ENCODE data around the gene PANK3.
"Not testable (repeated sequence)": the region's sequence is repeated elsewhere in the genome, so short reads cannot be mapped to it uniquely, and the experiment has no call there.

Gene PANK3

DNA sequence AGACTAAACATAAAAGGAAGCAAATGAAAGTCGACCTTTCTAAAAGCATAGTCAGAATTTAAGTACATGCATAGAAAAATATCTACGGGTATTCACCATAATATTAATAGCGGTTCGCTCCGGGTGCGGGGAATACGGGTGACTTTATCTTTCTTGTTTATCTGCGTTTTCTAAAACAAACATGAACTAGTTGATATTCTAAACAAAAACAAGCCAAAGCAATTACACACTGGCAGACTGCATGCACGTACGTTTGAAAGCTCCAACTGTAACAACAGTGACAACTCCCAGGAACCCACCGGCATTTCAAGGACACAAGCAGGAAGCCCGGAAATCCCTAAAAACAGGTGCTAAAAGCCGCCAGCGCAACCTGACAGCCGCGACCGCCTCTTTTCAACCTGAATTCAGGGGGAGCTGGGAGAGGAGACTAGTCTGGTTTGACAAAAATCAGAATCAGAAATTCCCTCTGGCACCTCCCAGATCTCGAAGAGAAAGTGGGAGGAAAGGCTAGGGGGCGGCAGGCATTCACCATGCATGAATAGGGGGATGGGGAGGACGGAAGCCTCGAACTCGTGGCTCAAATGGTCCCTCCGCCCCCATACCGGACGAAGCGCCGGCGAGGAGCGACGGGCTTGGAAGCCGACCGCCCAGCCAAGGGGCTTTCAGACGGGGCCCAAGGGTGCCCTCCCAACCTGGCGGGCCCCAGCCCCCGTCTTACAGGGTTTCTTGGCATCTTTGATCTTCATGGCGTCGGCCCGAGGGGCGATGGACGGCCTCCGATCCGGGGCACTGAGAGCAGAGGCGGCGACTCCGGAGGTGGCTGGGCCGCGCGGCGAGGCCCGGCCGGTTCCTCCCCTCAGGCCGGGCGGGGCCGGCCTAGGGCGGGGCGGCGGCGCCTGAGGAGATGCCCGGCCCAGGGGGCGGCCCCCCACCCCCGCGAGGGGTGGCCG is at the start of gene PANK3:
PANK3 (minus strand) TSS at position 831 of the 950 bp plus-strand sequence; CDS start at position 746, 85 bp downstream.
- no peak for DNase-seq (ENCODE audit: low read depth in 2 of 2)

- DNase-seq (ENCODE audit: low read depth in 2 of 2), result no peak
These were observed 45.7 kb upstream of the PANK3 start for GRCh38 chr5:168624850-168625364.

GRCh38 chr5:168620807-168621206 is 41.6 kb upstream of the PANK3 start:
- no peak for DNase-seq (ENCODE audit: low read depth in 2 of 2)

GRCh38 chr5:168614661-168615060 is 35.5 kb upstream of the PANK3 start:
- no peak for DNase-seq (ENCODE audit: low read depth in 2 of 2)

DNA sequence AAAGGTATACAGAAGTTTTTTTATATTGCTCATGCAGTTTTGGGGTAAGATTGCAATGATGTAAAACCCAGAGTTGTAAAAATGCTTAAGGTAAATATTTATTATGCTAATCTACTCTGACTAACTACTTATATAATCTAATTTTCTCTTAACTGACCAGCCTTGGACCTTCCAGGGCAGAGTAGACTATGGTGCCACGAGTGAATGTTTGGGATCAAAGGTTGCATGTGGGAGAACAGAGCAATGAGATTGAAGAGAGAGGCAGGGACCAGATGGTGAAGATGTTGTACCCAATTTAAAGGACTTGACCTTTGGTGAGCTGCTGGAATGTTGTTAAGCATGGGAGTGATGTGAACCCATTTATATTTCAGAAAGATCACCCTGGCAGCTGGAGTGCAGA is 34.8 kb upstream of the PANK3 start:
- DNase-seq (ENCODE audit: low read depth in 2 of 2), result no peak

- DNase-seq (ENCODE audit: low read depth in 2 of 2), result no peak
These were observed 34.2 kb upstream of the PANK3 start for GRCh38 chr5:168613396-168613795.

DNA sequence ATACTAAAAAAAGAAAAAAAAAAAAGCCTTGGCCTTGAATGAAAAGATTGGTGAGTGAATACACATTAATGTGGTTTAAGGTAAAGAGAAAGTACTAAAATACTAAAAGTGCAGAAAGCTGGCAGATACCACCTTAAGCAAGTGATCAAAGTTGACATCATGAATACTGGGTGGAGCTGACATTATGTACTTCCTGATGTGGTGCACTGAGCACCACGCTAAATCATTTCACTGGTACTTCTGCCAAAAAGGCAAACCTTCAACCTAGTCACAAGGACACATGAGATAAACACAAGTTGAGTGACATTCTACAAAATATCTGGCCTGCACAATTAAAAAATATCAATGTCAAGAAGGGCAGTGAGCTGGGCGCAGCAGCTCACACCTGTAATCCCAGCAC is 33.8 kb upstream of the PANK3 start:
- no peak for DNase-seq (ENCODE audit: low read depth in 2 of 2)

GRCh38 chr5:168612123-168612522 is 33.0 kb upstream of the PANK3 start:
- no peak for DNase-seq (ENCODE audit: low read depth in 2 of 2)

DNA sequence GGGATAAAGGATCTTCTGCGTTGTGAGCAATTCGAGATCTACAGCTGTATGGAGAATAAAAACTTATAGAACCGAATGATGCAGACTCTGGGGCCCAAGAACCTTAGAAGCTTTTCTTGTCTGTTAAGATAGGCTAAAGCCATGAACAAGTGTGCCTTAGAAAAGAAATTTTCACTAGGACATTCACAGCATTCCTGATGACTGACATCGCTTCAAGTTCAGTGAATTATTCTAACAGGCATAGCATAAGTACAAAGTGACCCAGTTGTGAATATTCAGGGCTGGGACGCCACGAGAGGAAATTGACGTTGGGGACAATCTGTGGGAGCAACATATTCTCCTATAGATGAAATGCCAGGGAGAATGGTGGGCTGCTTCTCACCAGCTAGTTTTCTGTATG is 32.0 kb upstream of the PANK3 start:
- no peak for DNase-seq (ENCODE audit: low read depth in 2 of 2)

DNA sequence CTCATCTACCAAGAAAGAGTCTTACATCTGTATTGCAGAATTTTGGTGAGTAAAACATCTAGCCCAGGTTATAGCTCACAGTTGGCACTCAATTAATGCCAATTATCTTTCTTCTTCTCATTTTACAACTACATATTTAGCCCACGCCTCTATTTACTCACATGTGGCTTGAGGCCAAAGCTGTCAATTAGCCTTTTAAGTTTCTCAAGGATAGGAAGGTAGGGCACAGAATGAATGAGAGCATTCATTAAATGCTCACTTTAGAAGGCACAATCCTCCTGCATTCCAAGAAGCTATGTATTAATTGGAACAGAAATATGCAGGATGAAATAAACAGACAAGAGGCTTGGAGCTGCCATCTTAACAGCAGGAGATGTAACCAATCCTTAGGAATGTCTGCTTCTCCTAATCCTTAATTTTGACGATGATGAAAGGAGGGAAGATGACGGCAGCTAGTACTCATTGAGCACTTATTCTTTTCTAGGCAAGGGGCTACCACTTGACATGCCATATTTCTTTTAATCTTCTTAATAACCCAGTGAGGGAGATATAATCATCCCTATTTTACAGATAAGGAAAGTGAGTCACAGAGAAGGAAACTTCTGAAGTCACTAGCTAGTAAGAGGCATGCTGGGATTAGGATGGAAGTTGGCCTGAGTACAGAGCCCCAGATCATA is 30.8 kb upstream of the PANK3 start:
- DNase-seq (ENCODE audit: low read depth in 2 of 2), result no peak

DNA sequence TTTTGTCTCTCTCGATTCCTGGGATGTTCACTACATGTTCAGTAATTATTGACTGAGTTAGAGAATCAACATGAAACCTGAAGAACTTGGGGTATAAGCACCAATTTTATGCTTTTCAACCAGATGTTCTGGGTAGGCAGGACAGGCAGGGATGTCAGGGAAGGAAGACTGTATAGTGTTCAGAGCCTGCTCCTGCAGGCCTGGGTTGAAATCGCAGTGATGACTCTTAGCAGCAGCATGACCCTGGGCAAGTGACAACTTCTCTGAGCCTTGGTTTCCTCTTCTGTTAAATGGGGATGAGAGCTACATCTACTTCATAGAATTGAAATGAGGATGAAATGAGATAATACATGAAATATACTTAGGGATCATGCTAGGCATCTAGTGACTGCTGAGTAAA is 29.7 kb upstream of the PANK3 start:
- no peak for DNase-seq (ENCODE audit: low read depth in 2 of 2)

GRCh38 chr5:168608386-168608785 is 29.2 kb upstream of the PANK3 start:
- DNase-seq (ENCODE audit: low read depth in 2 of 2), result no peak

DNA sequence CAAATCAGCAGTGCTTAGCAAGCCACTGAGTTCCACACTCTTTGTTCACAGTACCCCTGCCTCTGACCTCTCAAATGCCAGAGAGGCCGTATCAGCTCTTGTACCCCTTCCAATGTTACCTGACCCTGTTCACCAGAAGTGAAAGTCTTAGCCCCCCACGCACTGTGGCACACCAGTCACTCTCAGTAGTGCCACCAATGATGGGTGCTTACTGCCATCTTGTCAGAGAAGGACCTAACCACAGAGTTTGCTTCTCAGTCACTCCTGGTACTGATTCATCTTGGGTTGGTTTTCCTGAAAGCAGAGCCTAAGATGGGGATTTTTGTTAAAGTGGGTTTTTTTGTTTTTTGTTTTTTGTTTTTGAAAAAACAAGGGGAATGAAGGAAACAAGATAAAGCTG is 28.8 kb upstream of the PANK3 start:
- no peak for DNase-seq (ENCODE audit: low read depth in 2 of 2)

DNA sequence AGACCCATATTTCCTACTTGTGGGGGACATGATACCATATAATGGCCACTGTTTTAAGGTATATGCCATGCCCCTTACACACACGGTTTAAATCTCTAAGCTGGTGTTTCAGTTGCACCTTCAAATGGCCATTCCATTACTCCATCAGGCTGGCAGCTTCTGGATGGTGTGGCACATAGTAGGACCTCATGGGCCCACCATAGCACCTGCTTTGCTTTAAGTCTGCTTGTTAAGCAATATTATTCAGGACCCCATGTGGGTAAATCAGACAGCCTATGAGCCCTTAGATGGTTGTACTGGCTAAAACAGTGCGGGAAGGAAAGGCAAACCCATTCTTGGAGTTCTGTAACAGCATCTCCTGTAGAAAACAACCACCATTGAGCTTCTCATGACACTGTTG is 27.4 kb upstream of the PANK3 start:
- no peak for DNase-seq (ENCODE audit: low read depth in 2 of 2)

GRCh38 chr5:168604436-168604835 is 25.3 kb upstream of the PANK3 start:
- DNase-seq (ENCODE audit: low read depth in 2 of 2), result no peak

DNA sequence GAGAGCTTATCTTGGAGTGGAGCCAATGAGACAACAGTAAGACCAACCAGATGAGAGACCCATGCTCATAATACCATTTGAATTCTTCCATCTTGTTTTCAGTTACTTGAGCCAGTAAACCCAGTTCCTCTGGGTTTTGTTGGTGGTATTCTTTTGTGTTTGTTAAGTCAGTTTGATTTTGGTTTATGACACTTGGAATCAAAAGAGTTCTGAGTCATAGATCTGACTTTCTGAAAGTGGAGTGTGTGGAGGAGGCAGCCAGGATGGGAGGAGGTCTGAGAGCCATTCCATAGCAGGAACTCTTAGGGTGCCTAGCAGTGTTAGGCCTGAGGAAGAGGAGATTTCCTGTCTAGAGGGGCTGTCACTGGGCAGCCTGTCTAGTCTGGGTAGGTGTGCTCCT is 24.6 kb upstream of the PANK3 start:
- no peak for DNase-seq (ENCODE audit: low read depth in 2 of 2)

DNA sequence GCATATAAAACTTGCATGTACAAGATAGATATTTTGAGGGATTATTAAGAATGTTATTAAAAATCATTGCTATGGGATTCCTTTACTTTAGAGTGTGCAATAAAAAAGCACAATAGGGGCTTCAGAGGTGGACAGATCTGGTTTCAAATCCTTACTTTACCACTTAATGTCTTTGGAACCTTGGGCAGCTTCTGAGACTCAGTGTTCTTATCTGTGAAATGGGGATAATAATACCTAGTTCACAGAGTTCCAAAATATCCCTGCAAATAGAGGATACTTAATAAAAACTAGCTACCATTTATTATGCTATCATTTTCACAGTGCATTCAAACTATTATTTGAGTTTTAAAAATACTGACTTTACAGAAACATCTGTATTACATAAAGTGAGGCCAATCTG is 23.3 kb upstream of the PANK3 start:
- DNase-seq (ENCODE audit: low read depth in 2 of 2), result no peak

GRCh38 chr5:168601972-168602371 is 22.8 kb upstream of the PANK3 start:
- DNase-seq (ENCODE audit: low read depth in 2 of 2), result no peak

- no peak for DNase-seq (ENCODE audit: low read depth in 2 of 2)
These were observed 21.2 kb upstream of the PANK3 start for GRCh38 chr5:168600409-168600808.

- no peak for DNase-seq (ENCODE audit: low read depth in 2 of 2)
These were observed 20.7 kb upstream of the PANK3 start for GRCh38 chr5:168599826-168600225.

DNA sequence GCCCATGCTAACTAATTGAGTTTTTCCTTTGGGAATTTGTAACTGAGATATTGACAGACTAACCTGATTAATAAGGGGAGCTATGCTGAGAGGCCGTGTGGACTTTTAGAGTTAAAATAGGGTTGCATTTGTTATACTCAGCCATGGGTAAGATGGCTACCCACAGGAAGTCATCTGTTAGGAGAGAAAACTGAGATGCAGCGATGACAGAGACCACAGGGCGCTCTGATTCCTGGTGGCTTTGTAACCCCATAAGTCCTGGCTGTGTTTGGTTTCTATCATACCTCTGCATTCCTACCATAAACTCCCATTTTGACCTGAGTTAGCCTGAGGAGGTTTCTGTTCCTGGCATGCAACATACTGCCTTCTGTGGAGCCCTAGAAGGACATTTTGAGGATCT is 19.5 kb upstream of the PANK3 start:
- no peak for DNase-seq (ENCODE audit: low read depth in 2 of 2)

DNA sequence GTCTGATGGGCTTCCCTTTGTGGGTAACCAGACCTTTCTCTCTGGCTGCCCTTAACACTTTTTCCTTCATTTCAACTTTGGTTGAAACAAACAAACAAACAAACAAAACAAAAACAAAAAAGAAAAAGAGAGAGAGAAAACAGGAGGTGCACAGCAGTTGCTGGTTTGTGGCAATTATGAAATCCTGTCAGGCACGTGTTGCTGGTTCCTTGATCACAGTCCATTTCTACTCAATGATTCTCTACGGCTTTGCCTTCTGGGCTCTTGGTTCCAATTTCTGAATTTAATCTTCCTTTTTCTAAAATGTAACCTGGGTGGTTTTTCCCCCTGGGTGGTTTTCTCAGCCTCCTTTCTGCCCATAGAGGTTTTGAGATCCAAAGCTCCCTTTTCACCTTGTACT is 17.8 kb upstream of the PANK3 start:
- DNase-seq (ENCODE audit: low read depth in 2 of 2), result no peak

- not testable (repeated sequence) for DNase-seq (ENCODE audit: low read depth in 2 of 2)
These were observed 17.0 kb upstream of the PANK3 start for GRCh38 chr5:168596122-168596521.
